DOHH2 (cell line): ENCODE results near the gene ADGRG6.

ENCODE experiments used
- H3F3A ChIP-seq: fragments of 200-600 bp; sonication (generic), shearing (Covaris generic); 2 replicates; pipeline ENCODE4 v1.6.0; 2016; ENCODE audit warnings: antibody characterized with exemption, mild to moderate bottlenecking; ENCODE audit not compliant: control insufficient read depth, insufficient read depth
- H3K27ac ChIP-seq: fragments of 200-600 bp; sonication (generic); 2 replicates; pipeline ENCODE4 v1.5.1; 2014; ENCODE audit warnings: low read depth, mild to moderate bottlenecking, low read length, moderate library complexity
- H3K27me3 ChIP-seq: fragments of 200-600 bp; sonication (generic); 2 replicates; pipeline ENCODE4 v1.6.1; 2014; ENCODE audit warnings: mild to moderate bottlenecking, low read length, mixed read lengths; ENCODE audit not compliant: control insufficient read depth
- H3K36me3 ChIP-seq: fragments of 200-600 bp; sonication (generic); 2 replicates; pipeline ENCODE4 v1.6.1; 2014; ENCODE audit warnings: mild to moderate bottlenecking, low read length, moderate library complexity, mixed read lengths; ENCODE audit not compliant: control insufficient read depth
- H3K4me1 ChIP-seq: fragments of 200-600 bp; sonication (generic); 2 replicates; pipeline ENCODE4 v1.6.1; 2014; ENCODE audit warnings: mild to moderate bottlenecking, low read length, mixed read lengths; ENCODE audit not compliant: control insufficient read depth
- H3K4me2 ChIP-seq: fragments of 200-600 bp; sonication (generic); 2 replicates; pipeline ENCODE4 v1.6.0; 2014; ENCODE audit warnings: mild to moderate bottlenecking, low read length, moderate library complexity
- H3K4me3 ChIP-seq: fragments of 200-600 bp; sonication (generic); 2 replicates; pipeline ENCODE4 v1.5.1; 2014; ENCODE audit warnings: mild to moderate bottlenecking, low read length, mixed read lengths
- H3K79me2 ChIP-seq: fragments of 200-600 bp; sonication (generic); 2 replicates; pipeline ENCODE4 v1.6.1; 2014; ENCODE audit warnings: mild to moderate bottlenecking, low read length, mixed read lengths; ENCODE audit not compliant: control insufficient read depth
- H3K9me2 ChIP-seq: fragments of 200-600 bp; sonication (generic); replicated peaks from 2 replicates; pipeline ENCODE4 v1.6.1; 2014; ENCODE audit warnings: mild to moderate bottlenecking, low read length, mixed read lengths; ENCODE audit not compliant: control insufficient read depth
- H3K9me3 ChIP-seq: fragments of 200-600 bp; sonication (generic); 2 replicates; pipeline ENCODE4 v1.6.1; 2014; ENCODE audit warnings: antibody characterized with exemption, low read length, mixed read lengths; ENCODE audit not compliant: control insufficient read depth, insufficient read depth
- H4K20me1 ChIP-seq: fragments of 200-600 bp; sonication (generic); 2 replicates; pipeline ENCODE4 v1.6.0; 2014; ENCODE audit warnings: low read depth, mild to moderate bottlenecking, antibody characterized with exemption, low read length, moderate library complexity; ENCODE audit not compliant: control insufficient read depth, insufficient read depth
- CTCF ChIP-seq: fragments of 200-600 bp; sonication (generic); IDR thresholded peaks from one replicate; pipeline ENCODE4 v1.5.1; 2014; ENCODE audit warnings: antibody characterized with exemption, mild to moderate bottlenecking, low read depth, low read length; ENCODE audit not compliant: poor library complexity, severe bottlenecking
- EZH2phosphoT487 ChIP-seq: fragments of 200-600 bp; sonication (generic); IDR thresholded peaks from 2 replicates; pipeline ENCODE4 v1.6.1; 2017; ENCODE audit warnings: borderline replicate concordance, mild to moderate bottlenecking, antibody characterized with exemption, low read length, moderate library complexity, mixed read lengths

The ADGRG6 gene

GRCh38 chr6:142378138-142378875 lies 76.5 kb downstream of the ADGRG6 start:
- no peaks in the 10 kb centered on the region for H3K4me1 ChIP-seq
- H3K36me3 ChIP-seq: no peaks in the 10 kb centered on the region
- no peak overlapping the region for H3K4me2 ChIP-seq
- no peaks in the 10 kb centered on the region for H4K20me1 ChIP-seq
- H3F3A ChIP-seq: no peaks in the 10 kb centered on the region
- no peaks in the 10 kb centered on the region for H3K27me3 ChIP-seq
- TF ChIP-seq CTCF (no peak), EZH2phosphoT487 (no peak)
- H3K9me2 ChIP-seq: no peaks in the 10 kb centered on the region
- H3K27ac ChIP-seq: no peak overlapping the region
- H3K9me3 ChIP-seq: no peaks in the 10 kb centered on the region
- H3K79me2 ChIP-seq: no peaks in the 10 kb centered on the region
- H3K4me3 ChIP-seq: no peak overlapping the region

GRCh38 chr6:142380626-142381025 lies 78.8 kb downstream of the ADGRG6 start:
- Histone ChIP-seq H3K79me2 (no peaks in the 10 kb centered on the region), H3K4me2 (no peak overlapping the region), H3K9me3 (no peaks in the 10 kb centered on the region), H3K36me3 (no peaks in the 10 kb centered on the region), H3K27me3 (no peaks in the 10 kb centered on the region), H3K9me2 (no peaks in the 10 kb centered on the region), H3K4me1 (no peaks in the 10 kb centered on the region), H3F3A (no peaks in the 10 kb centered on the region), H3K27ac (no peak overlapping the region), H4K20me1 (no peaks in the 10 kb centered on the region), H3K4me3 (no peak overlapping the region)
- TF ChIP-seq EZH2phosphoT487 (no peak), CTCF (no peak)

GRCh38 chr6:142381181-142381580 lies 79.4 kb downstream of the ADGRG6 start:
- Histone ChIP-seq H3F3A (no peaks in the 10 kb centered on the region), H3K27ac (no peak overlapping the region), H3K4me2 (no peak overlapping the region), H3K9me3 (no peaks in the 10 kb centered on the region), H4K20me1 (no peaks in the 10 kb centered on the region), H3K9me2 (no peaks in the 10 kb centered on the region), H3K27me3 (no peaks in the 10 kb centered on the region), H3K79me2 (no peaks in the 10 kb centered on the region), H3K4me3 (no peak overlapping the region), H3K4me1 (no peaks in the 10 kb centered on the region), H3K36me3 (no peaks in the 10 kb centered on the region)
- TF ChIP-seq EZH2phosphoT487: no peak
- no peak for TF ChIP-seq CTCF
